HG03135 (cell line): Measurements from ENCODE around the gene TH.

Source experiments
- ATAC-seq: cut with Tn5 transposase; IDR thresholded peaks from one replicate; pipeline ENCODE4 v1.9.1; 2021; ENCODE audit warnings: mild to moderate bottlenecking, moderate library complexity; ENCODE audit not compliant: unreplicated experiment

Gene TH

DNA sequence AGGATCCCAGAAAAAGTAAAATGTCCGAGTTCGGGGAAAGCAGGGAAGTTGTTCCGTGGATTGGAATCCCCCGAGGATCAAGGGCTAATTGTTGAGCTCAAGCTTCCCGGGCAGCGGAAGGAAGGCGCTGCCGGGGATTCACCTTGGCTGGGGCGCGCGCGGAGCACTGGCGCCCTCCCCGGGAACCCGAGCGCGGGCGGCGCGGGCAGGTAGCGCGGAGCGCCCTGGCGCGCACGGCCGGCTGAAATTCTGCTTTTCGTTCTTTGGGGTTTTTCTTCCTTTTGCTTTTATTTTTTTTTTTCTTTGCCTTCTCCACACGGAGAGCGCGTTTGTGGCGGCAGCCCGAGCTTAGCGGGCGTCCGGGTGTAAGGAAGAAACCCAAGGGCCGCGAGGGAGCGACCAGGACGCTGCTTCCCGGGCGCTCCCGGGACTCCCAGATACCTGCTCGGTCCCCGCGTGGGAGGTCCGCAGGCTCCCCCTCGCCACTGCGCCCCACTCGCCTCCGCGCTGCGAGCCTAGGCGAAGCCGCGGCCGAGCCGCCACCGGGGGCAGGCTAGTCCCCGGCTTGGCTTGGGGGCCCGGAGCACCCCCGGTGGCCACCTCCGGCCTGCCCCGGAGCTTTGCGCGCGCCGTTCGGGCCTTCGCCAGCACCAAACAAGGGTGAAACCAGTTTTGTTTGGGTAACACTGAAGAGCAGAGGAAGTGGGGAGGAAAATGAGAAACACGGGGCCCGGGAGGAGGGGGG, 27.6 kb downstream of the TH start:
- no peak for ATAC-seq

DNA sequence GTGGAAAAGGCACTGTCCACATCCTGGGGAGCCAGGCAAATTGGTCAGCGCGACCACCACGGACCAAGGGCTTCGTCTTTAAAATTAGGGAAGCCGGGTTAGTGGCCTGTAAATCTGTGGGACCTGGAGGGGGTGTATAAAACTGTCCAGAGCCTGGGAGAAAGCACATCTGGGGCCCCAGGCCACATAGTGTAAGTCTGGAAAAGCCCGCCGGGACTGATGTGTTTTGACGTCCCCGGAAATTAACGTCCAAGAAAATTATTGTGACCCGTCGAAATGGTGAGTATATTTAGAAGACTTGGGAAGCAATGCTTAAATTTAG, 28.2 kb downstream of the TH start:
- no peak for ATAC-seq

DNA sequence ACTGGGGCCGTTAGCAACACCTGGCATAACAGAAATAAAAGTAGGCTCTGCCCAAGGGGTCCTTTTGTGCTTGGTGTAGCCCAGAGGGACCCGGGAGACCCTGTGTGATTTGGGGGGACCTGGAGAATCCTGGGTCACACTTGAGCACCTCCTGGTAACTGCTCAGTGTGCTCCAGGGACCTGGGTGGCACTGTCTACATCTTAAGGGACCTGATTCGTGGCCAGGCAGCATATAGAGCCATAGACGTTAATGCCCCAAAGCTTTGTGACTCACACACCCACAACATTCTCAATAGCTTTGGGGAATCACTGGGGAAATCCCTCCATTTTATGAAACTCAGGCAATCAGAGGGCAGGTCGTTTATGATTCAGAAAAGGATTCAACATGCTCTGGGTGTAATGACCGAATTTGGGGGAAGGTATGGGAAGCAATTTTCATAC, 28.8 kb downstream of the TH start:
- no peak for ATAC-seq

DNA sequence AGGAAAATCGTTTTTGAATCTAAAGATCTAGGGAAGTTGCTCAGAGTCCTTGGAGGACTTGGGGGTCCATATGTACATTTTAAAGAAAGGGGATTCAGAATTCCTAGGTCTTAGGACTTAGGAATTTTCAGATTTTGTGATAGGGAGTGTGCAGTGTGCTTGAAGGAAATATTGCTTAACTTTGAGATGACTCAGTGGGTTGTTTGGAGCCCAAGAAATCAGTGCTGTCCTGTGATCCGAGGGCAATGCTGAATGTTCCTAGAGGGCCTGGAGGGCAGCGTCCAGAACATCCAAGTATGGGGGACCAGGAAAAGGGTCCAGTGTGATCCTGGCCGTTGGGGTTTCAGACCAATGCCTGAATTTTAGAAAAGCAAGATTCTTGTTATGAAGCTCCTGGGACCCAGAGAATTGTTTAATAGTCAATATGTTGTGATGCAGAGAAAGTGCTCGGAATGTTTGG, 29.3 kb downstream of the TH start:
- ATAC-seq, result no peak

DNA sequence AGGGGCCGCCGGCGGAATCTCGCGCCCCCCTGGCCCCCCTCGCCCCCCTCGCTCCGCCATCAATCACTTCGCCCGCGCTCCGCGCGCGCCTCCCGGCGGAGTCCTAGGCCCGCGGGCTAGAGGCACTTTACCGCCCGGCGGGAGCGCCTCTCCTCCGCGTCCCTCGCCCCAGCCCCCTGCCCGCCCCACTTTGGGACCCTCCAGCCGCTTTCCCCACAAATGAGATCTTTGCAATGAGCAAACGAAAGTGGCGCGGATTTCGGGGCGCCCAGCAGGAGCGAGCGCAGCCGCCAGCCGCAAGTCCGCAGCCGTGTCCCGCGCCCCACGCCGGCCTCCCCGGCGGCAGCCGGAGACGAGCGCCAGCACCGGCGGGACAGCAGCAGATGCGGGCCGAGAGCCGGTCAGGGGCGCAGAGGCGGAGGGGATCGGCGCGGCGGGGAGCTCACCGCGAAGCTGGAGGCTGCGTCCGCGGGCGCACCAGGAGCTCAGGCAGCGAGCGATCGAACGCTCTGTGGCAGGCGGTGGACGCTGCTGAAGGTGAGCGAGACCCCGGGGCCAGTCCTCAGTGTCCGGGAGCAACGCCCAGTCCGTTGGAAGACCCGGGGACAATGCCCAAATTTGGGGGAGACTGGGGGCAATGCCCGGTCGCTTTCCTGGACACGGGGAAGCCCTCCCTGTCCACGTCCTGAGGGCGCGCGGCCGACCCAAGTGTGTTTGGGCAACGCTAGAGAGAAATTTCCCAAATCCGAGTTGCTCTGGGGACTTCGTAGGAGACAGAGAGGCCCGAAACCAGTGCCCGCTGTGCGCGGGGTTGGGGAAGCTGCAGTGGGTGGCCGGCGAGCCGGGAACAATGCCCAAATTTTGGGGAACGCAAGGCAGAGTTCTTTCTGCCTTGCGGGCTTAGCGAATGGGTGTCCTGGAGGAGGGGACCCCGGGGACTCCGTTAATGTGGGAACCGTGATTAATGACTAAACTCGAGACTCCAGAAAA, 30.9 kb downstream of the TH start:
- no peak for ATAC-seq

DNA sequence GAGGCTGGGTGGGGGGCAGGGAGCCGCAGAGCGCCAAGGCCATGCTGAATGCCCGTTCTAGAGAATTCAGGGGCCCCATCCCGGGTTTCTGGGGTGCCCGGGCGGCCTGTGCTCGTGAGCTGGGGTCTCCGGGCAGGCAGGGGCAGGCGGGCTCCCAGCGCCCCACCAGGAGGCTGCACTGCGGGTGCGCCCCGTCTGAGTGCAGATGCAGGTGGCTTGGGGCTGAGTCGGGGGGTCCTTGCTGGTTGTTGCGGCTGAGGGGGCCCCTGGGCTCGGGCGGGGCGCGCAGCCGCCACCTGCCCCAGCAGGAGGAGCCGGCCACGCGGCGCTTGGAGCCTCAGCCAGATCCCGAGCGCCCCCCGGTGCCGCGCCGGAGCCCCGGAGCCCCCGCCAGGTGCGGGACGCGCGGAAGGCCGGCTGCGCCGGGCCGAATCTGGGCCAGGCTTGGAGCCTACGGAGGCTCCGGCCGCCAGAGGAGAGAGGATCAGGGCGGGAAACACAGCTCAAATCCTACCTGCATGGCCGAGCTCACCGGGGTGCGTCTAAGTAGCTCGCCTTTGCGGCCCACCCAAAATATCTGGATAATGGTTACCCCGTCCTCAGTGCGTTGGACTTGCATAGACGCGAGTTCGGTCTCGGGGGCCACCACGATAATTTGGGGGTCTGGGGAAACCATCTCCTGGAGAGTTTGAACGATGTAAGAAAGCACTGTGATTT, 31.8 kb downstream of the TH start:
- no peak for ATAC-seq

DNA sequence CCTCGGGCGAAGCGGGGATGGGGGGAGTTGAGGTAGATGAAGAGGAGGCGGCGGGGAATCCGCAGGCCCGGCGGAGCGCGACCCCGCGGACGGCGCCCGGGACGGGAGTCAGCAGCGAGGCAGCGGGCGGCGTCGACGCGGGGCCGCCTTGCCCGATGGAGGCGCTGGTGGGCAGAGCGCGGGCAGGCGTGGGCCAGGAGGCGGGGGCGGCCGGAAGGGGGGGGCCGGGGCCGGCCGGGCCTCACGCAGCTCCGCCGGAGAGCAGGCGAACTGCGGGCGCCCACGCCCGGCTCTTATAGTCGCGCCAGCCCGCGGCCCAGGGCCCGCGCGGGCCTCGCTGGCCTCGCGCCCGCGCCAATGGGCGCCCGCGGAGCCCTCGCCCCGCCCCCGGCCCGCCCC, 32.5 kb downstream of the TH start, which contains the start of gene IGF2:
Gene IGF2 (minus strand): TSS at position 267 of the 399 bp plus-strand sequence. CDS start 3,866 bp downstream, outside the sequence.
- no peak for ATAC-seq

DNA sequence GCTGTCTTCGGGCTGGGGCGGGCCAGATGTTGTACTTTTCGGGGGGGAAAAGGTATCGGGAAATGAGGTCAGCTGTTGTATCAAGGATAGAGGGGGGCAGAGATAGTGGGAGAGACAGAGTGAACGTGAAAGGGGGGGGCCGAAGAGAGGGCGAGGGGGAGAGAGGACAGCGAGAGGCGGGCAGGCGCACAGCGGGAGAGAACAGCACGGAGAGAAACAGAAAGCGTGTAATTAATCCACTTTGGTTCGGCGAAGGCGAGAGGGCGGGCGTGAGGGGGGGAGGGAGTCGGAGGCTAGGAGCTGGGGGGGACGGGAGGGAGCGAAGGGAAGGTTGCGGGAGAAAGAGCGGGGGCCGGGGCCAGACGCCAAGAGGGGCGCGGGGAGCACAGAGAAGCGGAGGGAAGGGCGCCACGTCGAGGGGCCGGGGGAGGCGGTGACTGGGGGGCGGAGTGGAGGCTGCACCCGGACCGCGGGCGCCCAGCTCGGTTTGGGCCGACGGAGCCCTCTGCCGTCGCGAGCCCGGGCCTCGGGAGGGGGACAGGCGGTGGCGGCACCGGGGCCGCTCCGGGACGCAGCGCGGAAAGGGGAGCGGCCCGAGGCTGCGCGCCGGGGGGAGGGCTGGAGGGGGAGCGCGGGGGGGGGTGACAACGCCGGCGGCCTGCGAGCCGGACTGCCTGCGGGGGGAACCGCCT, 33.0 kb downstream of the TH start:
- no peak for ATAC-seq

DNA sequence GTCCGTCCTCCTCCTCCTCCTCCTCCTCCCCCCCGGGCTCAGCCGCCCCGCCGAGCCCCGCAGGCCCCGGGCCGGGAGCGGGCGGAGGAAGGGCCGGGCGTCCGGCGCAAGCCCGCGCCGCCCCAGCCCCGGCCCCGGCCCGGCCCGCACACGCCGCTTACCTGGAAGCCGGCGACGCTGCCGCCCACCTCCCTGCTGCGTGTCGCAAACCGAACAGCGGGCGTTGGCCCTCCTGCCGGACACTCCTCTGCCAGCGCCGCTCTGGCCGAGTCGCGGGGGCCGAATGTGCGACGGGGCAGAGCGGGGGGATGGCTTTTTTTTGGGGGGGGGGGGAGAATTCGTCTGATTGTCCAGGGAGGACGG, 33.6 kb downstream of the TH start:
- ATAC-seq, result no peak

DNA sequence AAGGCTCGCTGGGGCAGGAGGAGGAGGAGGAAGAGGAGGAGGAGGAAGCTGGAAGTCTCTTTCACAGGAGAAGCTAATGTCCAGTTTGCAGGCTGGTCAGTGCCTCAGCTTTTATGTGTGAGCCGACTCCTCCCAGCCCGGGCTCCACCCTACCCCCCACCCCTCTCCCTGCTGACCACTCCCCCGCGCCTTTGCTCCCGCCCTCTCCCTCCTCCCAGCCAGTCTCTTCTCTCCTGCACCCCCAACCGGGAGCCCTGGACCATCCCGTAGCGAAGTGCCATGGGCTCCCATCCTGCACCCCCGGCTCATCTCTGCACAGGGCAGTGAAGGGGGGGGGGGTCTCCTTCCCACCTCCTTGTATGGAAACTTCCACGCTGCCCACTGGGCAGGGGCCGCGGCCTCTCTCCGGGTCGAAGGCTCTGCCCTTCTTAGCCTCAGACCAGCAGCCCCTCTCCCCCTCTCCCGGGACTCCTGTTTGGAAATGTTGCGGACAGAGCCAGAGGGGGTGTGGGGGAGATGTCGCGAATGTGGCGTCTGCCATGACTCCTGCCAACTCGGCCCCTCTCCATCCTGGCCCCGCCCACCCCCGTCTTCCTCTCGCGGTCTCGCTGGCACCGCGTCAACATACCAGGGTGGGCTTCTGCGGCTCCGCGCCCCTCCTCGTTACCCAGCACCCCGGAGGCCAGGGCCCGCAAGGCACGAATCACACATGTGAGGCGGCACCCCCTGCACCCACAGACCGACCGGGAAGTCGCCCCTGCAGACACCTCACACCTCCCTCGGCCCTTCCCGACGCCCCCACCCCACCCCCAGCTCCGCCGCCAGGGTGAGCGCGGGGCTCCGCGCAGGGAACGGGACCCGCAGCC, 34.2 kb downstream of the TH start:
- no peak for ATAC-seq

DNA sequence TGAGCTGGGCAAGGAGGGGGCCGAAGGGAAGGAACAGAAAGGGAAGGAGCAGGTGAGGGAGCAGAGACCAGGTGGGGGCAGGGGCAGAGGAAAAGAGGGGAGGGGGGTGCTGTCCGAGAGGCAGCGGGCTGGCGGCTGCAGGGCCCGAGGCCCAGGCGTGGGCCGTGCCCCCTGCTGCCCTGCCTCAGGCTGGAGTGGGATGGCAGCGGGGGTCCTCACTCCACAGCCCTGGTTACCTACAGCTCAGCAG, 34.7 kb downstream of the TH start:
- no peak for ATAC-seq

DNA sequence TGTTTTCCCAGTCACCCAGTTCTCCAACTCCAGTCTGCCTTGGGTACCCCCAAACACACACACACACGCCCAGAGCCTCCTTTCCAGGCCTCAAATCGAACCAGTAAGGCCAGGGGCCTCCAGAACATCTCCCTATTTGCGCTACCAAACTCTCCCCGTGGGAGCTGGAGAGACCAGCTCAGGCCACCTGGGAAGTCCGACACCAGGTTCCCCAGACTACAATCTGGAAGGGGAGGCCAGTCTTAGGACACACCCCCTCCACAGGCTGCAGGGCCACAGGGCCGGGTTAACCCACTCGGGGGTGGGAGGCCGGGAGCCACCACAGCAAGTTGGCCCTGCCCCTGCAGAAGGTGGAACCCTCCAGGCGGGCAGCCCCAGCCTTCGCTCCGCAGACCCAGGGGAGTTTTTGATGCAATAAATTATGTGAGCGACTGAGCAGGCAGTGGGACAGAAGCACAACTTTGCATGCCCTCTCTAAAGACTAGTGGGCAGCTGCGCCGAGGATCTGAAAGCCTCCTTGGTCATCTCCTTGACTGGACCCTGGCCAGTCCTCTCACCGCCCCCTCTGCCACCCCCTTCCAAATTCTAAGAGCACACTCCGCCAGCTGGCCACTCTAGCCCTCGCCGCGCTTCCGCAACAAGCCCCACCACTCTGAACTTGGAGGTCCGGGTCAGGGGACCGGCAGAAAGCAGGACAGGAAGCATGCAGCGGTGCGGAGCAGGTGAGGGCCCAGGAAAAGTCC, 35.2 kb downstream of the TH start:
- no peak for ATAC-seq

DNA sequence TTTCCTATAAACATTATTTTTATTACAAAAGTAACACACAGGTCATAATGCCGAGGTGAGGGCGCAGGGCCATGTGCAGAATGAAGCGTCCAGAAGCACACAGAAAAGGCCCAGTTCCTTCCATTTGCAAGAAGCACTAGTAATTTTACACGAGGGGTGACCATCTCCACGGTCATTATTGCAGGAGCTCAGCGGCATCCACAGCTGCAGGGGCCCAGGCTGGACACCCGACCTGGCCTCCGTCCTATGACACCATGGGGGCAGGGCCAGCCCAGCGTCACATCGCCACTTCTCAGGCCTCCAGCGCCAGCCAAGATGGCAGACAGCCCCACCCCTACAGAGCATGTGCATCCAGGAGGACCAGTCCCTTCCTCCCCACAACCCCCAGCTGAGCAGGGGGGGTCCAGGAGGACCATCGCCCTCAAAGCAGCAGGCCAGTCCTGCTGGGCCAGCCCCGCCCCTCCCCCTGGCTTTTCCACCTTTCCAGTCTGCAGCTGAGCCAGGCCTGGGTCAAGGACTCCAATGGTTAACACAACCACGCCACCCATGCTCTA, 35.9 kb downstream of the TH start:
- no peak for ATAC-seq

DNA sequence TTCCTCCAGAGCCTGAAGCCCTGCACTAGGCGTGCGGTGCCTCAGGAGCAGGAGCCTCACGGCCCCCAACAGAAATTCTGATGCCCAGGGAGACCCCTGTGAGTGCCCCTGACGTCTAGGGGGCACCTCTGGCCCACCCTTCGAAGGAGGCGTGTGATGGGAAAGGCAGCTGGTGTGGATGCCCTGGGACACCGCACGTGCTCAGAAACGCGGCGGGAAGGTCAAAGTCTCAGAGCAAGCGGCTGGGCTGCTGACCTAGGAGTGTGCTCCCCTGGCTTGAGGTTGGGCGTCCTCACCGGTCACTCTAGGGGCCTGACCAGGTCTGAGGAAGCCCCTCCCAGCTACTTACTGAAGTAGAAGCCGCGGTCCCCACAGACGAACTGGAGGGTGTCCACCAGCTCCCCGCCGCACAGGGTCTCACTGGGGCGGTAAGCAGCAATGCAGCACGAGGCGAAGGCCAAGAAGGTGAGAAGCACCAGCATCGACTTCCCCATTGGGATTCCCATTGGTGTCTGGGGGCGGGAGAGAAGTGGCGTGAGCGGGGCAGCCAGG, 36.5 kb downstream of the TH start:
- ATAC-seq, result no peak

DNA sequence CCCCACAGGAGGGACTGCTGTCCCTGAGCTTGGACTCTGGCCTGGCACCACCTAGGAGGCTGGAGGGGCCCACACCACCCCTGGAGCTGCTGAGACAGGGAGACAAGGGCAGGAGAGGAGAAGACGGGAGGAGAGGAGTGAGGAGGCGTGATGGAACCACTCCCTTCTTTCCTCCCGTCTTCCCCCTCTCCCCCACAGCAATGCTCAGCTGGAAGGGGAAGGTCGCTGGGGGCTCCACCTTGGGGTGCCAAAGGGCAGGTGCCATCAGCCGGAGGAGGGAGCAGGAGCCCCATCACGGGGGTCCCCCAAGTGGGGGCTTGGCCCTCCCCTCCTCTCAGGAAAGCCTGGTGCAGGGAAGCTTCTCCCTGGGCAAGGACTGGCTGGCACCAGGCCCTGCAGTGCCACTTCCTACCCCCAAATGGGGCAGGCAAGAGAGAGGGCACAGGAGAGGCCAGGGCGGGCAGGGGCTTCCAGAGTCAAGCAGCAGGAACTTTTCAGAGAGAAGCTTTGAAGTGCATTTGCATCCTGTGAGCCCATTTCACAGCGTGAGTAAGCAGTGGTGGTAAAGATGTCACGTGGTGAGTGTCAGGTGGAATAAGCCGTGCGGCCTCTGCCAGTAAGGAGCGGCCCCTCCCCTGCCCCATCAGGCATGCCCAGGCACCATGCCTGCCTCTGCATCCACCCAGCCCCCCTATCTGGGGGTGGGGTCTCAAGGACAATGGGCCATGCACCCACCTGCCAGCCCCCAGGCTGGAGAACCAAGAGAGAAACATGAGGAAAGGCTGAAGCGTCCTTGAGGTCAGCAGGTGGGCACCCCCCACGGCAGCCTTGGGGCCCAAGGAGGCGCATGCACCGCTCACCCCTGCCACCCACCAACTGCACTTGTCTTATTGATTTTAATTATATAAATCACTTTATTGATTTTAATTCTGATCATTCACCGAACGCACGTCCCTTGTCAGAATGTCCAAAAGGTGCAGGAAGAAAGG, 37.3 kb downstream of the TH start:
- ATAC-seq, result no peak

DNA sequence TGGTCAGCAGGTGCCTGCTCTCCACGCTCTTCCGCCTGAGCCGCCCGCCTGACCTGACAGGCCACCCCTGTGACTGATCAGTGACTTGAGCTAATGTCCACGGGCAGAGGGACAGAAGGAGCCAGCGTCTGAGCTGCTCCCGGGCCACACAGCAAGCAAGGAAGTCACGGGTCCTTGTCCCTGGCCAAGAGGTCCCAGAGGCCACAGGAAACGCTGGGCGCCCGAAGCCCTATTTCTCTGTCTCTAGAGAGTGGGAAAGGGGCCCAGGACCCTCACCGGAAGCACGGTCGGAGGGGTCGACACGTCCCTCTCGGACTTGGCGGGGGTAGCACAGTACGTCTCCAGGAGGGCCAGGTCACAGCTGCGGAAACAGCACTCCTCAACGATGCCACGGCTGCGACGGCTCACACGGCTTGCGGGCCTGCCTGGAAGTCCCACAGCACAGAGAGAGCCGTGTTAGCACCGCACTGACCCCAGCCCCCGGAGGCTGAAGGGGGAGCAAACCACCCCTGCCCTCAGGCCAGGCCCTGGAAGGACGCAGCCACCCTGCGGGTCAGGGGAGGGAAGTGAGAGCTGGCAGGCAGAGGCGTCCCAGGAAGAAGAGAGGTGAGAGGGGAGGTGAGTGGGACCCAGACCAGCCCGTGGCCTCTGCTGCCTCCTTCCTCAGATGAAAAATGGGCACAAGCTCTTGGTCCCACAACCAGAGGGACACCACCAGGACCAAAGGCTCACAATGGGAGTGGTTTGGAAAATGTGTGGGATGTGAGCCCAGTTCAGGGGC, 38.2 kb downstream of the TH start:
- ATAC-seq, result no peak

DNA sequence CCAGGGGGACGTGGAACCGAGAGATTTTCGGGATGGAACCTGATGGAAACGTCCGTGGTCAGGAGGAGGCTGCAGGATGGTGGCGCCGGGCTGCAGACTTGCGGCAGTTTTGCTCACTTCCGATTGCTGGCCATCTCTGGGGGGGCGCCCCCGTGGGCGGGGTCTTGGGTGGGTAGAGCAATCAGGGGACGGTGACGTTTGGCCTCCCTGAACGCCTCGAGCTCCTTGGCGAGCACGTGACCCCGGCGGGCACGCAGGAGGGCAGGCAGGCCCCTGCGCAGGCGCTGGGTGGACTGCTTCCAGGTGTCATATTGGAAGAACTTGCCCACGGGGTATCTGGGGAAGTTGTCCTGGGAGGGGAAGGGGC, 38.8 kb downstream of the TH start:
- no peak for ATAC-seq
